ENCODE data around the gene TMED10.

The TMED10 gene

DNA sequence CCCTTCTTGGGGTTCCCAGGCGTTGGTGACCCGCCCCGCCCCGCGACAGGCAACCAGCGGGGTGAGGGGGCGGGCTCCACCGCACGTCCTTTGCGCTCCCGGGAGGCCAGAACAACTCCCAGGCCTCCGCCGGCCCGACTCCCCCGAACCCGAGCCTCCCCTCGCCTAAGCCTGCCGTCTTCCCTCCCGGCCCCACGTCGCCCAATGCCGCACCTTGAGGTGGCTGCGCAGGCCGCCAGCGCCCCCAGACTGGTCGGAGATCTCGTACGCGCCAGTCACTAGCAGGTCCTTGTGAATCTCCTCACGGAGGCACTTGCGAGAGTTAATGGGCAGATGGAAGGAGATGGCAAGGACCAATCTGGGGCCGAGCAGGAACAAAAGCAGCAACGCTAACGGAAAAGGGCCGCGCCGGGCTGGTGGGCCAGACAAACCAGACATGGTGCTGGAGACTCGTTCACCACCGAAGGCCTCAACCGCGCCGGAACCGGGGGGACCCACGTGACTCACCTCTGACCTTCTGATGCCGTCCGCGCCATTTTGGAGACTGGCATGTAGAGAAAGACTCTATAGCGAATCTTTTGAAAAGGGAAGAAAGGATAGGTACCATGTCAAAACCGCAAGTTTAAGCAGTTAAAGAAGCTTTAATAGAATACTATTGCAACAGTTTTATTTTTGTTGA is at the start of gene TMED10:
TMED10 (minus strand) TSS at position 471 of the 679 bp plus-strand sequence; CDS start at position 438, 33 bp downstream.
- peak; percentile 81 to 88 for DNase-seq (ENCODE audit: low read depth in 2 of 2)

DNA sequence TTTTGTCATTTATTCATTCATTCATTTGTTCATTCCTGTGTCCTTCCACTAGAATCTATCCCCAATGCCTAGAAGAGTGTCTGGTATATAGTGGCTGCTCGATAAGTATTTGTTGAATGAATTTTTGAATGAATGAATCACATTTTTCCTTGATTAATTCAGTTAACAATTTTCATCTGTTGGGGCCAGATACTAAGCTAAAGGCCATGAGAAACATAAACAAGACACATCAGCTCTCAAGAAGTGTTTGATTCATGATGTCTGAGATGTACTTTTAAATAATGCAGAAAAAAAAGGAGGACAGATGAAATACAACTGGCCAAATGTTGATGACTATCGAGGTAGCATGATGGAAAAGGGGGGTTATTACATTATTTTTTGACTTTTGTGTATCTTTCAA is 48.1 kb upstream of the TMED10 start:
- DNase-seq (ENCODE audit: low read depth in 2 of 2) = no peak

DNA sequence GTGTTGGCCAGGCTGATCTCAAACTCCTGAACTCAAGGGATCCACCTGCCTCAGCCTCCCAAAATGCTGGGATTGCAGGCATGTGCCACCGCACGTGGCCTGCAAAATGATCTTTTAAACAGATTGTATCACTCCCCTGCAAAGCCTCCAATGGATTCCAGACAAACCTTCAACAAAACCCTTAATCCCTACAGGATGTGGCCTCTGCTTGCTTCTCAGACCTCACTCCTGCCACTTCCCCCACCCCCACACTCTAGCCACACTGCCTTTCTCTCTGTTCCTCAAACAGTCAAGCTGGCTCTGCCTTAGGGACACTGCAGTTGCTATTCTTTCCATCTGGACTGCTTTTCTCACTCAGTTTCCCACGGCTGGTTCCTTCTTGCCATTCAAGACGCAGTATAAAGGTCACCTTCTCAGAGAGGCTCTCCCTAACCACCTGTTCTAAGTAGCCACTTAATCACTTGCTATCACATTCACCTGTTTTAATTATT is 47.3 kb upstream of the TMED10 start:
- no peak for DNase-seq (ENCODE audit: low read depth in 2 of 2)

DNA sequence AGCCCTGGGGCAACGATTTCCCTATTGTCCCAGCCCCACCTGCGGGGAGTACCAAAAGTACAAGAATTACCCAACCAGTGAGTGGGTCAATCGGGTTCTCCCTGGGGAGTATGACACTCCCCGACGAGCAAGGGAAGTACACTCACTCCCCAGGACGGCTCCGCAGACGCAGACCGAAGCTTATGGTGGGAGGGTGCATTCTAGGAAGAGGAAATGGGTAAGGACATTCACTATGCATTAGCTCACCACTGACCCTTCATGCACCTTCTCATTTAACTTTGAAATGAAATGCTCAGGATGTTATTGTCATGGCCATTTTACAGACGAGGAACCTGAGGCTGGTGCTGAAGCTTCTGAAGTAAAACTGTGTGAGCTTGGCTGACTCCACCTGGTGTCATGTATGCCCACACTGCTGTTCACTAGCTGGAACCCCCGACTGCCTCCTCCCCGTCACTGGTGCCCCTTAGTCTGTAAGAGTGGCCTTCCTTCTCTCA is 45.8 kb upstream of the TMED10 start:
- no peak for DNase-seq (ENCODE audit: low read depth in 2 of 2)

DNA sequence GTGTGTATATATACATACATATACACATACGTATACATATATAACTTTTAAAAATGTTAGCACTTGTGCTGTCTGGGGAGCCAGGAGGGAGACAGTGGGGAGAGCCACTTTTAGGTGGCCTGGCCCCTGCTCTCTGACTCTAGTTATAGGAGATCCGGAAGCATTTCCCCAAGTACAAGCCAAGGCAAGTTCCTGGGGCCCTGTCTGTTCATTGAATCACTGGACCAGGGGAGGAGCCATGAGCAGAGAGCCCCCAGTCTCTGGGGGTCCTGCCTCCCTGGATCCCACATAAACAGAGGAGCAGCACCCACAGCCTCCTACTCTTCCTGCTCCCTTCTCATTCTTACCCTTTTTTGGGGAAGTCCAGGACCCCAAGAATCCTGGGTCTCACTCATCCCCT is 45.4 kb upstream of the TMED10 start:
- DNase-seq (ENCODE audit: low read depth in 2 of 2) = no peak

DNA sequence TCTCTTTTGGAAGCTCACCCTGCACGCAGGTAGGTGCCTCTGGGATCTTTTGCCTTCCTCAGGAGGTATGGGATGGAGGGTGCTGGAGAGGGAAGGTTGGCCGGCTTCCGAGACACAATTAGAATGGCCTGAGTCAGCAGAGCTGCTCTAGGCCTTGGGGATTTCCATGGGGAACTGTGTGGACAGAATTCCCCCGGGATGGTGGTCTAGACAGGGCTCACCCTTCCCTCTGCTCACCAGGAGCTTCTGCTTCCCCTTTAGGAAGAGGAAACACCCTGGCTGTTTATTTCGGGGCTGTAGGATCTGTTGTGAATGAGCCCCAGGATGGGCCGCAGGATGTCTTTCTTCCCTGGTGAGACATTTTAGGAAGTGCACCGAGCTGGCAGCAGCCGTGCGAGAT is 43.7 kb upstream of the TMED10 start:
- no peak for DNase-seq (ENCODE audit: low read depth in 2 of 2)

DNA sequence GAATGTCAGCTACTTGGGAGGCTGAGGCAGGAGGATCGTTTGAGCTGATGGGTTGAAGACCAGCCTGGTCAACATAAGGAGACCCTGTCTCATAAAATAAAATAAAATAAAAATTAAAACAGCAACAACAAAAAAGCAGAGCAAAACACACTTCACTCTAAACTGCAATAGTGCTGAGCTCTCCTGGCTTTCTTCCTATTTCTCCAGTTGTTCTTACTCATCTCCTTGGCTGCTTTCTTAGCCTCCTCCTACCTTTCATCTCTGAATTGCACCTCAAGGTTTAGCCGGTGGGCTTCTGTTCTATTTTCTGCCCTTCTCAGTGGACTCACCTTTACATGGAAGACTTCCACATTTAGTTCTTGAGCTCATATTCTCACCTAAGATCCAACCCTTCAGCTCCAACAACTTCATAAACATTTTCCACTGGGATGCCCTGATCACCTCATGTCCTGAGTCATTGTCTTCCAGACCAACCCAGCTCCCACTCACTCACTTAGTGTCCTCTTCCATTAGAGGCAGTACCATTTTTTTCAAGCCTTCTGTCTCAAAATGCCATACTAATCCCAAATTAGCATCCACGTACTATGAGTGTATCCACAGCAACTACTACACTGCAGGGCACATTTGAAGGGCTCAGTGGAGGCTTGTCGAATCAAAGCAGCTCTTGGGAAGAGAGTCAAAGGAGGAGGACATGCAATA is 41.2 kb upstream of the TMED10 start:
- no peak for DNase-seq (ENCODE audit: low read depth in 2 of 2)

DNA sequence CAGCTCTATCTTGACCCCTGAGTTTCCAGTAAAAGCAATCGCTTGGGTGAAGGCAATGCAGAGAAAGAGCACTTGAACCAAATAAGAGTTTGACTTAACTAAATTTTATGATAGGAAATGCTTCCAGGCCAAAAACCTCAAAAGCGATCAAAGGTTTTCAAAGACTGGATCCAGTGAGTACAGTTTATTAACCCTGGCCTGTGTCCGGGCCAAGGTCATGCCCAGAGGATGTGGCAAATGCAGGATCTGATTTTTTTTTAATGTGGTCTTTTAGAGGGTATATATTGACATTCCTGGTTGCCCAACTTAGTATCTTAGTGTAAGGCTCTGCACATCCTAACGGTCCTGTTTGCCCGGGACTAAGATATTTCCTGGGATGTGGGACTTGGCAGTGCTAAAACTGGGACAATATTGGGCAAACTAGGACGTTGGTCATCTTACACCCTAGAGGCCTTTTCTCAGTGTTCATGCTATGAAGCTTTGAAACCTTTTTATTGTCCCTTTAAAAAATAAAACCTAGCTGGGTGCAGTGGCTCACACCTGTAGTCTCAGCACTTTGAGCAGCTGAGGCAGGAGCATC is 40.1 kb upstream of the TMED10 start:
- no peak for DNase-seq (ENCODE audit: low read depth in 2 of 2)

DNA sequence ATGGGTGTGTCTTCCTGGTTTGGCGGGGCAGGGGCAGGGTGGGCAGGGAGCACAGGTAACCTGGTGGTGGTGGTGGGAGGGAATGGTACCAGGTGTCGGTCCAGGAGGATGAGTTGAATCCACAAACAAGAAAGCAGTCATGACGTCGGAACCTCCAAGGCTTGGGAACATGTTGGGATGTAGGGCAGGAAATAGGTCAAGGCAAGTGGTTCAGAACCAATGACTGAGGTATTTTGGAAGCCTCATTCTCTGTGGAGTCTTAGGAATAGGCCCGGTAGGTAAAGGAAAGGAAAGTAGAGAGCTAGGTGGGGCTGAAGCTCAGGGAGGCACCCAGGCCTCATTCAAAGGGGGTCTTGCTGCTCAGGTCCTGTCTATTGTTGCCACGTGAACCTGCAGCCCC is 39.1 kb upstream of the TMED10 start:
- DNase-seq (ENCODE audit: low read depth in 2 of 2) = no peak

DNA sequence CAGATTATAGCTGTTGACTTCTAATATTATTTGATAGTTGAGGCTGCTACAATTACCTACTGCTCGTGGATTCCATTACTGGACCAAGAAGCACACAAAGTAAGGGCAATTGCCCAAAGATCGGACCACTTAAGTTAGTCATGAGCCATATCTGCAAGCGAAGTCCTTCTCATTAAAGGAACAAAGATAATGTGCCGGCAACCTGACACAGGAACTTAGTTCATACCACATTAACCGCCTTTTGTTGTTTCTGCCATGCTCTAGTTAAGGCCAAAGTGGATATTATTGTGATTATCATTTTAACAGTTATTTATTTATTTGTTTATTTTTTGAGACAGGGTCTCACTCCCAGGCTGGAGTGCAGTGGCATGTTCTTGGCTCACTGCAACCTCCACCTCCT is 38.1 kb upstream of the TMED10 start:
- no peak for DNase-seq (ENCODE audit: low read depth in 2 of 2)

DNA sequence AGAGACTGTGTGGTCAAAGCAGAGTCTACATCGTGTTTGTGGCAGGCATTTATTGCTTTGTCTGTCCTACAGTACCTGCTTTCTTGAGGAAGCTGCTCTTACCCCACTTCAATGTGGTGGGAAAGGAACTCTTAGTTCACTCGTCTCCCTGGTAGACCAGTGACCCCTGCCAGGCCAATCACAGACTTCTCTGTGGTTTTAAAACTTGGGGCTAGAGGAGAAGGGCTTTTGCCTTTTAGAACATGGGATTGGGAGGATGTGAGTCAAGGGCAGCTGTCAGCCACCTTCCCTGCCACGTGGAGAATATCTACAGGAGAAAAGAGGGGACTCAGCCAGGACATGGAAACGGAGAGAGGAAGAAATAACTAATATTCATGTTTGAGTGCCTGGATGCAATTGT is 36.8 kb upstream of the TMED10 start:
- DNase-seq (ENCODE audit: low read depth in 2 of 2) = no peak

DNA sequence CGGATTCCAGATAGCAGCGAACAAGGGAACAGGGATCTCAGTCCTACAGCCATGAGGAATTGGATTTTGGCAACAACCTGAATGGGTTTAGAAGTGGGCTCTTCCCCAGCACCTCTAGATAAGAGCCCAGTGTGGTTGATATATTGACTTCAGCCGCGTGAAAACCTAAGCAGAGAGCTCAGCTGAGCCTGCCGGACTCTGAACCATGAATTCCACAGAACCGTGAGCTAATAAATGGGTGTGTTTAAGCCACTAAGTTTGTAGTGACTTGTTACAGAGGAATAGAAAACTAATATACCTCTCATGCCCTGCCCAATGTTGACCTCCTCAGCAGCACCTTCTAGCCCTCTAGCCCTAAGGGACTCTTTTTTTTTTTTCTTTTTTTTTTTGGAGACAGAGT is 32.4 kb upstream of the TMED10 start:
- no peak for DNase-seq (ENCODE audit: low read depth in 2 of 2)

DNA sequence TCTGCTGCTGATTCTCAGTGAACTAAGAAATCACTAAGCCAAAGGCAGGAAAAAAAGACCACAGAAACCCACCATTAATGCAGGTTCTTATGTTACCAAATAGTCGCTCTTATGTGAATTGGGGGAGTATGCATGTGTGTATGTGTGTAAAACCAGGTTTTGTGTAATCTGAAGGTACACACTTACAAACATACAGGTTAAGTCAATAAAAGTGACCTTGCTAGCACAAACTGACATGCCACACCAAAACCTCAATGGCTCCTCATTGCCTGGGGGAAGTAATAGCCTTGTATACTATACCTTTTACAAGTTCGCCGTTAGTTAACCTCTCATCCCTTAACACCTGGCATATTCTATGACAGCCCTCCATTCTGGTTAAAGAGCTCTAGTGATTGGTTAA is 29.8 kb upstream of the TMED10 start:
- DNase-seq (ENCODE audit: low read depth in 2 of 2) = no peak

DNA sequence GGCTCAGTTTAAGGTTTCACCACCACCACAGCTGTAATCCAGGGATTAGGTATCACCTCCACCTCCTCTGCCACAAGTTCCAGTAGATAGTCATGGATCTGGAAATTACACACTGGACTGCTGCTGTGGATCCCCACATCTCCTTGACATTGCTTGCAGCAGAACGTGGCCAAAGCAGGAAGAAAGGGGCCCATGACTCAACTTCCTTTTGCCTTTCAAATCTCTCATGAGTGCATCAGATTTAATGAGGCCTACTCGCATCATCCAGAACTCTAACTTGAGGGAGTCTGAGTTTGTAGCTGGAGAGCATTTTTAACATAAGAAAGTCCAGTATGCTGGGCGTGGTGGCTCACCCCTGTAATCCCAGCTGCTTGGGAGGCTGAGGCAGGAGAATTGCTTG is 29.2 kb upstream of the TMED10 start:
- no peak for DNase-seq (ENCODE audit: low read depth in 2 of 2)

DNA sequence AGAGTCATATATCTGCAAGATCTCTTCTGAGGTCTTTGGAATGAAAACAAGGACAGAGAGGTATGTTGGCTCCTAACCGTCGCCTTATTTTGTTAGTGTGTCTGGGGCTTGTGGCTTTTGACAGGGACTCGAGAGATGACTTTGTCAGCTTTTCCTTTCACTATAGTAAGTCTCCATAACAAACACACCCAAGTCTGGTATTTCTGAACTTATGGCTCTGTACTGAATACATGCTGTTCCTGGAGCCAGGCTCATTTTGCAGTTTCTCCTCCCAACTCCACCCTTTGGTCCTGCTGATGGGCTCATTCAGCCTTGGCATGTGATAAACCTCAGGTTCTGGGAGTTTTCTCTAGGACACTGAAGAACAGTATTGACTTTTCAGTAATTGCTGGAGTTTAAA is 27.7 kb upstream of the TMED10 start:
- no peak for DNase-seq (ENCODE audit: low read depth in 2 of 2)

DNA sequence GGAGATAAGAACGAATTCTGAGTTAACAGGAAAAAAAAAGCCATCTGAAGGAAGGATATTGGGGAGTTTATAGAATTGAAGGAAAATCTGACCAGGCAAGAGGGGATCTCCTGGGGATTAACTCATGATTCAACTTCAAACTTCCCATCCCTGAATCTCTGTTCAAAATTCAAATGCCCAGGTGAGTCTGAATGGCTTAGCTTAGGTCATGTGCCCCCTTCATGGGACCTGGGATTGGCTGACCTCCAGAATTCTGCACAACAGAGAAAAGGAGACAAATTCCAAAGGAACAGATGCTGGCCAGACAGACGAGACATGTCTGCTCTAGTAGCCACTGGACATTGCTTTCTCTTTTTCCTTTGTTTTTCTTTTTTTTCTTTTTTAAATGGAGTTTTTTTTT is 26.2 kb upstream of the TMED10 start:
- no peak for DNase-seq (ENCODE audit: low read depth in 2 of 2)

DNA sequence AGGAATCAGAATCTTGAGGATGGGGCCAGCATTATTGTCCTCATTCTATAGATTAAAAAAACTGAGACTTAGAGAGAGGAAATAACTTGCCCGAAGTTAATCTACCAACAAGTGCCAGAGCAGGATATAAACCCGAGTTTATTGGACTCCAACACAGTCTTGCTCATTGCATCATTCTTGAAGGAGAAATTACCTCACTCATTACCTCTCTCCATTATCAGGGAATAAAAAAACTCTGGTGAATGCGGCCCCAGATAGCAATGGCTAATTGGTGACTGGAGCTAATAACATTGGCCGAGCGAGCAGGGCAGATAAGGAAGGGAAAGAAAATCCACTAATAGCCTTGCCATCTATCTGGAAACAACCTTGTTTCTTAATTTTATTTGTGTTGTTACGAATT is 24.7 kb upstream of the TMED10 start:
- no peak for DNase-seq (ENCODE audit: low read depth in 2 of 2)

DNA sequence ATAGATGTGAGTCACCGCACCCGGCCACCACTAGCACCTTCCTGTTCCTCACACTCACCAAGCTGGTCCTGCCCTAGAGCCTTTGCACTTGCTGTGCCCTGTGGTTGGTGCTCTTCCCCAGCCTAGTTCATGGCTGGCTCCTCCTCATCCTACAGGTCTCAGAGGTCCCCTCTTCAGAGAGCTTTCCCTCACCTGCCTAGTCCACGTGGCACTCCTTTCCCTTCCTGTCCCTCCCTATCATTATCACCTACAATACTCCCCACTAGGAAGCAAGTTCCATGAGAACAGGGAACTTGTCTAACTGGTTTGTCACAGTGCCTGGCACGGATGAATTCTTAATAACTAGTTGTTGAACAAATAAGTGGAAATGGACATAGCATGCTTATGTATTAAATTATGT is 24.0 kb upstream of the TMED10 start:
- no peak for DNase-seq (ENCODE audit: low read depth in 2 of 2)

DNA sequence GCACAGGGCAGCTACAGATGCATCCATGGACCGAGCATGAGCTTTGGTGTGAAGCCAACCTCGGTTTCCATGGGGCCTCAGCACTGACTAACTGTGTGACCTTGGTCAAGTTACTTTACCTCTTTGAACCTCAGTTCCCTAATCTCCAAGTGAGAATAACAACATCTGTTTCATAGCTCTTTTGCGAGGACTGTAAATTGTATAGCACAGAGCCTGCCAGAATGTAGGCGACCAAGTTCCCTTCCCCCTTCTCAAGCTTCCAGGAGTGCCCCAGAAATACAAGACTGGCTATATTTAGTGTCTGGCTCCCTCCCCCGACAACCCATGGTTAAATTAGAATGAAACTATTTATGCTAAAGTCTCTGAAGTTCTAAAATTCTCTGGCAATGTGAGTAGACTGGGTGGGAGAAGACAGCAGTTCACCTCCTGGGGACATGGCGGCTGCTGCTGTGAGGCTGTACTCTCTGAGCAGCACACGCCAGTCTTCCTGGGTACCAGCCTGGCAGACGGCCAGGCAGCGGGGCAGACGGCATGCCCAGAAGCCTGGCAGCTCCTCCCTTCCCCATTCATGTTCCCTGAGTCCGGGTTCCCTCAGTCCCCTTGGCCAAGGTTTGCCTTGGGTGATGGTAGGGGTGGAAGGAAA is 22.0 kb upstream of the TMED10 start:
- no peak for DNase-seq (ENCODE audit: low read depth in 2 of 2)

DNA sequence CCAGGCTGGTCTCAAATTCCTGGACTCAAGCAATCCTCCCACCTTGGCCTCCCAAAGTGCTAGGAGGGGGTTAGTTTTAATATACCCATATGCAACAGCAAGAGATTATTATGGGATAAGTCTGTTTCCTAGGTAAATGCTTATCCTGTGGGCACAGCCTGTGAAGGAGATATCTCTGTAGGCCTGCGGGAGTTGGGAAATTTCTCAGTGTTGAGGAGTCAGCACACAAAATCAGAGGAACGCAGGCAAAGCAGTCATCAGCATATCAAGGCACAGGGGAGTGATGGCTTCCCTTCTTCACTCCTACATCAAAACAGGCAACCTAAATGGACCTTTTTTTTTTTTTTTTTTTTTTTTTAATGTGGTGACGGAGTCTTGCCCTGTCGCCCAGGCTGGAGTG is 20.9 kb upstream of the TMED10 start:
- no peak for DNase-seq (ENCODE audit: low read depth in 2 of 2)

DNA sequence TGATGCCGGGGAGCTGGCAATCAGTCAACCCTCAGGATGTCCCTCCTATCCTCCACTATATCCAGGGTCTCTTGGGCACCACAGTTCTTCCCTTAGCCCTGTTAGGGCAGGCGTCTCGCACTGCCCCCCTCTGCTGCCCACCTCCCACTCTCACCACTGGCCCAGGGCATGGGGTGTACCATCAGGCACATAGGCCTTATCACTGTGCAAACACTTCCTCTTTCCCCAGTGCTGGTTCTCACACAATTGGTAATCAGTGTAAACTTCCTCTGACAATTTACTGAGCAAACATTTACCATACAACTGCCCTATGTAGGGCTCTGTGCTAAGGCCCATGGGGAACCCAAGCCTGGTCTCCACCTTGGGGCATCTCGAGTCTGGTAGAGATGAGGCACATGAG is 20.1 kb upstream of the TMED10 start:
- no peak for DNase-seq (ENCODE audit: low read depth in 2 of 2)

DNA sequence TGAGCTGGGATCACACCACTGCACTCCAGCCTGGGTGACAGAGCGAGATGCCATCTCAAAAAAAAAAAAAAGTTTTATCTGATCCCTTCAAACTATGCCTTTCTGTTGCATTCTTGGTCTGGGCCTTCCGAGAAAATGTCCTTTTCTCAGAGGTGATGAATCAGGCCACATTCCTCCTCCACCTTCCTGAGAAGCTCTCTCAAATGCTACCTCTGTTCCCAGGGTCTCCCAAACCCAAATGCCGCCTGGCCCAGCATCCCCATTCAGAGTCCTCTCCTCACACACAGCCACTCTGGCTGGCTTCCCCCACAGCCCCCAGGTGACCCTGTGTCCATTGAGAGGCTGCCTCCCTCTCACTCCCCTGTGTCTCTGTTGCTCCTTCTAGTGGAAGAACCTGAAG is 19.7 kb upstream of the TMED10 start:
- no peak for DNase-seq (ENCODE audit: low read depth in 2 of 2)

DNA sequence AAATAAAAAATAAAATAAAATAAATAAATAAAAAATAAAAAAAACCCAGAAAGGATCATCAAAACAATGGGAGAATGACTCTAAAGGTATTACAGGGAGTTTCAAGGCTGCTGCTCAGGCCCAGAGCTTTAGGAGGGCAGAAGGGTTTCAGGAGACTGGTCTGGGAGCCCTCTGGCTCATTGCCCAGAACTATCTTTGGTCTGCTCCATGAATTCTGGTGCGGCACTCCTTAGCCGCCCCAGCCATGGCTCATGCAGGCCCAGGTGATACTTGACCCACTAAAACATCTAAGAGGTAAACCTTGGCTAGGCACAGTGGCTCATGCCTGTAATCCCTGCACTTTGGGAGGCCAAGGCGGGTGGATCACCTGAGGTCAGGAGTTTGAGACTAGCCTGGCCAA is 14.7 kb upstream of the TMED10 start:
- DNase-seq (ENCODE audit: low read depth in 2 of 2) = no peak

Measured in stimulated activated CD8-positive, alpha-beta memory T cell treated with anti-CD3 and anti-CD28 coated beads, Interleukin-2, amount 100 ng/mL, for 1 hour (primary cell).